Activated CD8-positive, alpha-beta T cell treated with anti-CD3 and anti-CD28 coated beads for 36 hours (primary cell): Measurements from ENCODE around the gene HSD3B1. TPM values are rescaled to one million over a fixed set of nuclear protein-coding genes. Genes with fewer than 3 reads are reported as not detected.

Source experiments
- ATAC-seq: fragments of 200-7000 bp; cut with Tn5 transposase; one replicate; pipeline ENCODE4 v1.10.0; 2021; ENCODE audit warnings: mild to moderate bottlenecking, moderate library complexity
- CTCF ChIA-PET: fragments of 350-600 bp; sonication (Branson Sonifier 250); formaldehyde crosslinking; loops from one replicate; lab custom pipeline; 2021; ENCODE audit warnings: antibody characterized with exemption; lab: Charles Lee
- POLR2A ChIA-PET: fragments of 350-600 bp; sonication (Branson Sonifier 250); formaldehyde crosslinking; loops from one replicate; lab custom pipeline; 2021; ENCODE audit warnings: antibody characterized with exemption; lab: Charles Lee
- DNase-seq: peaks from one replicate; pipeline ENCODE4 v3.0.0-alpha.2; 2020
- H3K27ac Mint-ChIP-seq: one replicate; pipeline ENCODE4 v1.8.0; 2021; ENCODE audit warnings: mild to moderate bottlenecking, mixed read lengths
- H3K27me3 Mint-ChIP-seq: one replicate; pipeline ENCODE4 v1.8.0; 2021; ENCODE audit warnings: mixed read lengths
- H3K36me3 Mint-ChIP-seq: one replicate; pipeline ENCODE4 v1.8.0; 2021; ENCODE audit warnings: low read depth, mixed read lengths
- H3K4me1 Mint-ChIP-seq: one replicate; pipeline ENCODE4 v1.8.0; 2021; ENCODE audit warnings: low read depth, mixed read lengths
- H3K4me3 Mint-ChIP-seq: one replicate; pipeline ENCODE4 v1.8.0; 2021; ENCODE audit warnings: mild to moderate bottlenecking, moderate library complexity, mixed read lengths
- H3K9me3 Mint-ChIP-seq: one replicate; pipeline ENCODE4 v1.8.0; 2021; ENCODE audit warnings: mixed read lengths
- intact Hi-C: fragments of 100-400 bp; cut with micrococcal nuclease; formaldehyde crosslinking; loops from one replicate; pipeline ENCODE4 v1.10.0; 2022
- total RNA-seq, 2 experiments: library from RNA; stranded (reverse); gene quantifications; one replicate each; pipeline ENCODE4 v1.2.3, GENCODE V29; 2021
- TF ChIP-seq, protein P1 (sequence below): fragments of 200-600 bp; IDR thresholded peaks from one replicate; pipeline ENCODE4 v1.8.0; 2022; ENCODE audit warnings: antibody characterized with exemption, mild to moderate bottlenecking

HSD3B1 gene
- total RNA-seq, 2 experiments from 2014 or later: not detected

GRCh38 chr1:119467857-119468668 lies 38.9 kb upstream of the HSD3B1 start:
- intact Hi-C loops: no loop called here
- ChIA-PET CTCF (no interaction called here), POLR2A (no interaction called here)
- H3K27ac Mint-ChIP-seq: no peak overlapping the region
- peaks cover 4% of the 10 kb centered on the region for H3K27me3 Mint-ChIP-seq
- H3K4me3 Mint-ChIP-seq: no peak overlapping the region
- ATAC-seq: no peak
- no peaks in the 10 kb centered on the region for H3K4me1 Mint-ChIP-seq
- no peaks in the 10 kb centered on the region for H3K36me3 Mint-ChIP-seq
- no peak for DNase-seq
- H3K9me3 Mint-ChIP-seq: no peaks in the 10 kb centered on the region
- TF ChIP-seq, protein P1, sequence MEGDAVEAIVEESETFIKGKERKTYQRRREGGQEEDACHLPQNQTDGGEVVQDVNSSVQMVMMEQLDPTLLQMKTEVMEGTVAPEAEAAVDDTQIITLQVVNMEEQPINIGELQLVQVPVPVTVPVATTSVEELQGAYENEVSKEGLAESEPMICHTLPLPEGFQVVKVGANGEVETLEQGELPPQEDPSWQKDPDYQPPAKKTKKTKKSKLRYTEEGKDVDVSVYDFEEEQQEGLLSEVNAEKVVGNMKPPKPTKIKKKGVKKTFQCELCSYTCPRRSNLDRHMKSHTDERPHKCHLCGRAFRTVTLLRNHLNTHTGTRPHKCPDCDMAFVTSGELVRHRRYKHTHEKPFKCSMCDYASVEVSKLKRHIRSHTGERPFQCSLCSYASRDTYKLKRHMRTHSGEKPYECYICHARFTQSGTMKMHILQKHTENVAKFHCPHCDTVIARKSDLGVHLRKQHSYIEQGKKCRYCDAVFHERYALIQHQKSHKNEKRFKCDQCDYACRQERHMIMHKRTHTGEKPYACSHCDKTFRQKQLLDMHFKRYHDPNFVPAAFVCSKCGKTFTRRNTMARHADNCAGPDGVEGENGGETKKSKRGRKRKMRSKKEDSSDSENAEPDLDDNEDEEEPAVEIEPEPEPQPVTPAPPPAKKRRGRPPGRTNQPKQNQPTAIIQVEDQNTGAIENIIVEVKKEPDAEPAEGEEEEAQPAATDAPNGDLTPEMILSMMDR: no peak

DNA sequence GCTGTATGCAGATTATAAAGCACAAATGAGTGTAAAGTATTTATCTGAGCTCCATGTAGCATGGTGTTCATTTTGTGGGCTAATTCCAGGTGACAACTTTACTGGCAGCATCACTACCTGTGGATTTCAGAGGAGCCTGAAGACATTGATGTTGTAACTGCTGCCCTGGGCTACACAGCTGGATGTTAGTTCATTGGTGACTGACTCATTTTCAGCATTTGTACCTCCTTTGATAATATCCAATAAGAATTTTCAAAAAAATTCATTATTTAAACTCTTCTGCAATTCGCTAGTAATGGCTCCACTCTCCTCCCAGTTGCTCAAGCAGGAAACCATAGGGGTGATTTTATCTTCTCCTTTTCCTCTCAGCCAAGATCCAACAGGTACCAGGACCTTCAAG lies 37.3 kb upstream of the HSD3B1 start:
- ChIA-PET CTCF (no interaction called here), POLR2A (no interaction called here)
- H3K36me3 Mint-ChIP-seq: no peaks in the 10 kb centered on the region
- ATAC-seq (no peak), DNase-seq (no peak)
- TF ChIP-seq, protein P1: no peak
- no peaks in the 10 kb centered on the region for H3K4me1 Mint-ChIP-seq
- no peak overlapping the region for H3K4me3 Mint-ChIP-seq
- no peak overlapping the region for H3K27ac Mint-ChIP-seq
- peaks cover 4% of the 10 kb centered on the region for H3K27me3 Mint-ChIP-seq
- H3K9me3 Mint-ChIP-seq: no peaks in the 10 kb centered on the region
- intact Hi-C loops: no loop called here

DNA sequence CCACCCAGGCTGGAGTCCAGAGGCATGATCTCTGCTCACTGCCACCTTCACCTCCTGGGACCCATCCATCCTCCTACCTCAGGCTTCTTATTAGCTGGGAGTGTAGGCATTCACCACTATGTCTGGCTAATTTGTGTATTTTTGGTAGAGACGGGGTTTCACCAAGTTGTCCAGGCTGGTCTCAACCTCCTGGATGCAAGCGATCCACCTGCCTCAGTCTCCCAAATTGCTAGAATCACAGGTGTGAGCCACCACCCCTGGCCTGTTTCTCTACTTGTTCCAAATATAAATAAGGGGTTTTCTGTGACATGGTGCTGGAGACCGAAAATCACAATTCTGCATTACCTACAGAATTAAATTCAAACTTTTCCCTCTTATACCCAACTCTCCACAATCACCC lies 36.6 kb upstream of the HSD3B1 start:
- POLR2A ChIA-PET: no interaction called here
- H3K27me3 Mint-ChIP-seq: peaks cover 4% of the 10 kb centered on the region

GRCh38 chr1:119470958-119471357 lies 36.1 kb upstream of the HSD3B1 start:
- H3K27ac Mint-ChIP-seq: no peak overlapping the region
- TF ChIP-seq, protein P1: no peak
- ATAC-seq (no peak), DNase-seq (no peak)
- H3K4me3 Mint-ChIP-seq: no peak overlapping the region
- H3K9me3 Mint-ChIP-seq: no peaks in the 10 kb centered on the region
- no peaks in the 10 kb centered on the region for H3K4me1 Mint-ChIP-seq
- H3K27me3 Mint-ChIP-seq: peaks cover 5% of the 10 kb centered on the region
- intact Hi-C loops: no loop called here
- ChIA-PET CTCF (no interaction called here), POLR2A (no interaction called here)
- no peaks in the 10 kb centered on the region for H3K36me3 Mint-ChIP-seq

More for the DNA sequence above, 36.6 kb upstream of the HSD3B1 start:
- TF ChIP-seq, protein P1: no peak
- H3K36me3 Mint-ChIP-seq: no peaks in the 10 kb centered on the region
- no peaks in the 10 kb centered on the region for H3K9me3 Mint-ChIP-seq
- H3K4me1 Mint-ChIP-seq: no peaks in the 10 kb centered on the region
- H3K27ac Mint-ChIP-seq: no peak overlapping the region
- H3K4me3 Mint-ChIP-seq: no peak overlapping the region
- no peak for ATAC-seq
- CTCF ChIA-PET: no interaction called here
- intact Hi-C loops: no loop called here
- DNase-seq: no peak

DNA sequence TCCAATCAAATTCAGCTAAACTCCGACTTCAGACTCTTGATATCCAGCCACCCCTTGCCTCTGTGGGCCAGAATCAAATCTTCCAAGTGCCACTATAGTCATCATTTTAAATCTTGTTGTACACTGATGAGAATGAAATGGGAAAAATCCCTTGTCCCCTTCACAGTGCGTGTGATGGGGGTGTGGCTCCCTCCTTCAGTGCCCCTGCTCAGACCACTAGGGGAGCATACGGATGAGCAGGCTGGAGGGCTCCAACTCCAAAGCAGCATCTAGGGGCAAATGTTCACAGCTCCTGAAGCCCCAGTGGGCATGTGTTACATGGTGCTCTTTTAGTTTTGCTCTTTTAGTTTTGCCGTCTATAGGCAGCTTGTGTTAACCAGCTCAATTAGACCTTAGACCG lies 35.4 kb upstream of the HSD3B1 start:
- DNase-seq (no peak), ATAC-seq (no peak)
- TF ChIP-seq, protein P1: no peak
- POLR2A ChIA-PET: no interaction called here
- no peaks in the 10 kb centered on the region for H3K36me3 Mint-ChIP-seq
- intact Hi-C loops: no loop called here
- H3K4me1 Mint-ChIP-seq: no peaks in the 10 kb centered on the region
- H3K9me3 Mint-ChIP-seq: no peaks in the 10 kb centered on the region
- H3K4me3 Mint-ChIP-seq: no peak overlapping the region
- CTCF ChIA-PET: no interaction called here
- peaks cover 6% of the 10 kb centered on the region for H3K27me3 Mint-ChIP-seq
- H3K27ac Mint-ChIP-seq: no peak overlapping the region
